Cardiac fibroblast (primary cell): Measurements from ENCODE around the gene NRXN3.

Experiments used
- DNase-seq, 2 donors: peaks; one replicate each; pipeline versions ENCODE4 v3.0.0 to v3.0.0-alpha.2; 2010; ENCODE audit warnings: low read depth in 2 of 2
- H3K4me3 ChIP-seq, 2 donors: replicated peaks in 1 of 2; 1 replicate in 1 of 2; 2 replicates in 1 of 2; pipeline ENCODE4 v1.5.1; 2011; ENCODE audit warnings: low read depth in 2 of 2, low read length in 2 of 2, mild to moderate bottlenecking in 2 of 2, moderate library complexity in 1 of 2
- CTCF ChIP-seq: IDR thresholded peaks from one replicate; pipeline ENCODE4 v1.5.1; 2011; ENCODE audit warnings: low read depth, mild to moderate bottlenecking, low read length, inconsistent platforms

Gene NRXN3

DNA sequence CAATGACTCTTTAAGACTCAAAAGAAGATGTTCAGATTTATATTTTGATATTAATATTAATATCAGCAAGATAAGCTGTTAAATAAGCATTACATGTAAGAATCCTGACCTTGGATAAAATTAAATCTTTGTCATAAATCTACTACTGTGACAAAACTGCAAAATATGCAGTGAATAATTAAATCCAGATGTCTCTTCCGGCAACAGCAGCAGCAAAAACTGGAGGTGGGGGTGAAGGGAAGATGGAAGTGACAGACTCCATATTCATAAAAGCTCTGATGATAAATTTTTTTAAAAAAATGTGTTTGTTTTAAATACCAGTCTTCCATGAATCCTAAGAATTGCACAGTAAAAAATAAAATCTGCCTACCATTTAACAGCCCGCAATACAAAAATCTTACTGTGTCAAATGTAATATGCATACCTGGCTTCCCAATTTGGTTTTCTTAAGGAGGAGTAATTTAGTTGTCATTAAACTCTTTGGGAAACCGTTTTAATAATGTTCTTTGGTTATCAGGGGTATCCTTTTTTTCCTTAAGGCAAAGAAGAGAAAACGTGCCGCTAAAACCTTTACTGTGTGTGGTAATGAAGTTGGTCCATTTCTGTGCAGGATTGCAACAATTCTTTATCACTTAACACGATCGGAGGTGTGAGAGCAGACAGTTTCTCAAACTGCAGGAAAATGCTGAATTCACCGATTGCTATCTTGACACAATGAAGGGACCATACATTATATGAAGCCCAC is 1562.9 kb downstream of the NRXN3 start:
- no peak overlapping the region for H3K4me3 ChIP-seq
- DNase-seq, result peak; percentile 15 to 53
- TF ChIP-seq CTCF, result no peak

GRCh38 chr14:79734151-79734550 is 1564.0 kb downstream of the NRXN3 start:
- TF ChIP-seq CTCF, result no peak
- H3K4me3 ChIP-seq, result no peak overlapping the region
- DNase-seq, result no peak

GRCh38 chr14:79734656-79735055 is 1564.5 kb downstream of the NRXN3 start:
- no peak for TF ChIP-seq CTCF
- H3K4me3 ChIP-seq, result no peak overlapping the region
- DNase-seq, result no peak

GRCh38 chr14:79735121-79735520 is 1564.9 kb downstream of the NRXN3 start:
- no peak for TF ChIP-seq CTCF
- DNase-seq, result no peak
- H3K4me3 ChIP-seq, result no peak overlapping the region

DNA sequence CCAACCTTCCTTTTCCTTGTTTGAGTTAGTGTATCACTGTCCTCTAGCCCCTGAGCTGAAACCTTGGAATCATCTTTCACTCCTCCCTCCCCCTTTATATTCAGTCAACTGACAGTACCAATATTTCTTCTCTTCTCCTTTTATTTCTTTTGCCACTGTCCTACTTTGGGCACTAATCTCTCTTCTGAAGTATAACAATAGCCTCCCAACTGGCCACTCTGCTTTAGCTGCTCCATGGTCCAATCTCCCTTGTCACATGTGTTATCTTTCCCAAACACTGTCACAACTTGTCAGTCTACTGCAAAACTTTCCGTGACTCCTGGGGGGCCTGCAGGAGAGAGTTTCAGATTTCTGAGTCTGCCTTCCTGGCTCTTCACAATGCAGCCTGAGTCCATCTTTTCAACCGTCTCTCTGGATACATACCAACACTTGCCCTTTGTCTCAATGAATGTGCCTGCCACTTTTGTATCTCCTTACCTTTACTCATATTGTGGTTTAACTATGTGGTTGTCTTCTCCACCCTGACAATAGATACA is 1570.0 kb downstream of the NRXN3 start:
- no peak overlapping the region for H3K4me3 ChIP-seq
- no peak for TF ChIP-seq CTCF
- no peak for DNase-seq

- no peak overlapping the region for H3K4me3 ChIP-seq
- no peak for TF ChIP-seq CTCF
- no peak for DNase-seq
These were observed 1572.0 kb downstream of the NRXN3 start for GRCh38 chr14:79742142-79742541.
